Activated effector memory CD4-positive, alpha-beta T cell treated with anti-CD3 and anti-CD28 coated beads, Interleukin-2, amount 50 U/mL, for 16 hours (primary cell): ENCODE measurements around the gene ATP12A.

ENCODE experiments used
- DNase-seq: peaks from one replicate; pipeline ENCODE4 v3.0.0-alpha.2; 2020

The ATP12A gene

GRCh38 chr13:24738366-24738847, 58.2 kb downstream of the ATP12A start:
- DNase-seq, result no peak

DNA sequence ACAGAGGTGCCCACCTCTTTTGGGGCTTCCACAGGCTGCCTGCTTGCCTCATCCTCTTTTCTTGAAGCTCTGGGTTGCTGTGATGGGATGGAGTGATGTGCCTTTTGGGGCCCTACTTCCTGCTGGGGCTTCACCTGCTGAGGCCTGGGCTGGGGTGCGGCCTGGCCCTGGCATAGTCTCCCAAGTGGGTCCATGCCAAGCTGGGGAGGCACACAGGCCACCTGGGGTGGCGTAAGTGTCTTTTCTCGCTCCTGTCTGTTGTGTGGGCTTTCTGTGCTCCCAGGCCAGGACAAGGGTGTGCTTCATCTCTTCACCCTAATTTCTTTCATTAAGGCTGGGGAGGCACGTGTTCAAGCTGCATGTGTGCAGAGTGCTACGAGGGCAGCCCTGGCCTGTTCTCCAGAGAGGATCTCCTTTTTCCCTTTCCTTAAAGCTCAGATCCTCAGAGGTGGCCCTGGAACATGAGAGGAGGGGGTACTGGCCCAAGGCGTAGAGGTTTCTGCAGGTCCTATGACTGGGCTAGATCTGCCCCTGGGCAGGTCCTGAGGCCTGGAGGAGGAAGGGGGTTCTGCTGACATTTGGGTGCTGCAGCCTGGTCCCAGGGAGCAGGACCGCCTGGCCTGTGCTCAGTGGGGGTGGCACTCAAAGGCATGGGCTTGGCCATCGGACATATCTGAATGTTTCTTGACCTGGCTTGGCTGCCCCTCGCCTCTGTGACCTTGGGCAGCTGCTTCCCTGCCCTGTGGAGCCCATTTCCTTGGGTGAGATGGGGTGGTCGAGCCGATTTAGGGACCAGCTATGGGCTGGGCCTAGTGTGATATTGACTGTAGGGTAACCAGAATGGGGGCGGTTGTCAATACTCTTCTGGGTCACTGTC, 60.0 kb downstream of the ATP12A start:
- no peak for DNase-seq

DNA sequence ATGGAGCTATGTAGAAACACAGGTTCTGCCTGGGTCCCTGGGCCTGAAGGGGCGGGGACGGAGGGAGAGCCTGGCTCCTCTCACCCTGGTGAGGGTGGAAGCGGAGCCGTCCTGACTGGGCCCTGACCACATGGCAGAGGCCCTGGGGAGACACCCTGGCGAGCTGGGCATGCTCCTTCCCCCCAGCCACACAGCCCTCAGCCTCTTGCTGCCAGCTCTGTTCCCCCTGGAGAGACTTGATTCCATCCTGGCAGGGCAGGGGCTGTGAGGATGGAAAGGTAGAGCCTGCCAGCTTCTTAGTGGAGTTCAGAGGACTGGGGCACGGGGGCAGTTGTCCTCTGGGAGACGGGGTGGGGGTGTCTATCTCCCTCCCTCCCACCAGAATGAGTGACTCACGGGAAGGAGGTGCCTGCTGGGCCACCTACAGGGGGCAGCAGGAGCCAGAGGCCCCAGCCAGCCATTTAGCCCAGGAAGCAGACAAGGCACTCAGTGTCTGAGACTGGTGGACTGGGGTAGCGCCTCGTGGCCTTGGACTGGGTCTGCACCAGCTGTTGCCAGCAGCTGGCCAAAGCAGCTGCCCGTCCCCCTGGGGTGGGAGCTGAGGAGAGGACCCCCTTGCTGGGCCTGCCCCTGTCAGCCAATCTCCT, 60.9 kb downstream of the ATP12A start:
- DNase-seq, result no peak

DNA sequence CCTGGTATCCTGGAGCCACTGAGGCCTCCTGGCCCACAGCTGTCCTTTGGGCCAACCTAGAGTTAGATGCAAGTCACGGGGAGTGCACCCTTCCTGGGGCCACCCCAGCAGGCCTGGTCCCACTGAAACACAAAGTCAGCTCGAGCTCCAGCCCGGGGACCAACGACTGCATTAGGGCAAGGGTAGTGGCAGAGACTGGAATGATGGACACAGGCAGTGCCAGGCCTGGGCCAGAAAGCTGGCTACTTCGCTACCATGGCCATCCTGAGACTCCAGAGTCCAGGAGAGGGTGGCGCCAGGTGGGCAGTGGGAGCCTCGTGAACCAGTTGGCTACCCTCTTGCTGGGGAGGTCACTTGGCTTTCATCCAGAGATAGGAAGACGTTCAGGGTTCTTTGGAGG, 61.6 kb downstream of the ATP12A start:
- no peak for DNase-seq

DNA sequence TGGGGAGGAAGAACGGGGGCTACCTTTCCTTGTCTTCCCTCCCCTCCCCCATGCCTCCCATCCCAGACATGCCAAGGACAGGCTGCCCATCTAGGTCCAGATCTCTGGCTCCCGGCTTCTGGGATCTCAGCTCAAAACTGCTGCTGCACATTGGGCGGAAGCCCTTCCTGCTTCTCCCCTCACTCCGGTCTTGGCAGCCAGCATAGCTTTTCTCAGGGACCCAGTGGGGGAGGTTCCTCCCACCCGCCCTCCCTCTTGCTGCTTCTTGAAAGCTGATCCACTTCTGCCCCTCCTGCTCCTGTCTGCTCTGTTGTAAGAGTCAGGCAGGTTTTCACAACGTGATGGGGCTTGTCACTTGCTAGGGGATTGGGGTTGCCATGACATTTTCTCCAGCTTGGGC, 62.1 kb downstream of the ATP12A start:
- DNase-seq, result no peak

GRCh38 chr13:24742977-24743376, 62.8 kb downstream of the ATP12A start:
- DNase-seq, result no peak

- DNase-seq, result no peak
Observed at GRCh38 chr13:24744247-24744646, 64.0 kb downstream of the ATP12A start.

GRCh38 chr13:24745516-24745860, 65.3 kb downstream of the ATP12A start:
- no peak for DNase-seq

GRCh38 chr13:24745861-24746617, 65.8 kb downstream of the ATP12A start:
- DNase-seq, result no peak

DNA sequence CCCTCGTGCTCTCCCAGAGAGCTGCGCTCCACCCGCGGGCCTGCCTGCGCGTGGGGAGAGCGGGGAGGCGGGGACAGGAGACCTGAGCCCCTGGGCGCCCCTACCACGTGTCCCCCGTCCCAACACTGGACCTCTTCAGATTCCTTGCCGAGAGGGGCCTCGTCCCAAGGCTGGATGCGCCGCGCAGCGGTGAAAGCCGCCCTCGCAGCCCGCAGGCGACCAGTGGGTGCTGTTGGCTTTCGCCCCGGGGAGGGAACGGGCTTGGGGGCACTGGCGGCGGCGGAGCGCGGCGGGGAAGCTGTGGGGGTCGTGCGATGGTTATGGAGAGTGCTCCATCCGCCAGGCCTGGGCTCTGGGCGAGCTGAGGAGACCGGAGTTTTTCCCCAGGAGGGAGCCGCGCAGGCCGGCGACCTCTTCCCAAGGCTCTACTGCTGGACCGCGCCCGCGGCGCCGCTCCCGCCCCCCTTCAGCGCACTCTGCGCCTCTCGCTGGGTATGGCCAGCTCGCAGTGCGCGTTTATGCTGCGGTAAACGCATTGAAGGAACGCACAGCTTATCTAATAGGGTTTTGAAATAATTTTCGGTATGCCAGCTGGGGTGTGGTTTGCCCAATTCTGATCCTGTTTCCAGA, 66.5 kb downstream of the ATP12A start:
- no peak for DNase-seq

GRCh38 chr13:24747248-24748060, 67.2 kb downstream of the ATP12A start:
- no peak for DNase-seq

DNA sequence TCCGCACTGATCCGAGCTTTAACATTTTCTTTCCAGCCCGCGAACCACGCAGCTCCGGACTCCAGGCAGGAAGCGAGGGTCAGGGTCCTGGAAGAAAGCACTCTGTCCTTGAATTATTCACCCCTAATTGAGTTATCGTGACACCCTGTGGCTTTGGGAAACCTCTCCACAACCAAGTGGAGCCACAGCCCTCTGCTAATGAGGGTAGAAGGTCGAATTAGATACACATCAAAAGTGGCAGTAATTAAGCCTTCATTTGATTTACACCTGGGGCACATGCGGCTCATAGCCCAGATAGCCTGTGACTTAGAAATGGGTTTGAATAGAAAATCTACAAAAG, 67.8 kb downstream of the ATP12A start:
- no peak for DNase-seq

DNA sequence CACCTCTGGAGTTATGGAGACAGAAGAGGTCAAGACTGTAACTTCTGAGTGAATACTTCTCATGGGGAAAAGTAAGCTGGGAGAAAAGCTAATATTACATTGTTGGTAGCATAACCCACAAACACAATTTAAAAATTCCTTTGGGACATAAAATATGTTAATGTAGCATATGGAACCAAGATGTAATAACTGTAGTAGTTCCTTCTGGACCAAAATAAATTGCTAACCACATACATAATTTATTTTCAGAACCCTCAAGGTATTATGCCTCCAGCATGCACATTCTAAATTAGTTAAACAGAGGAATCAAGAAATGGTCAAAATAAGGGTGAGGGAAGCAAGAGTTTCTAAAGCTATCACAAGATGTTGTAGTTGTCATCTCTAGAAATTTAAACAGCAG, 79.0 kb downstream of the ATP12A start:
- no peak for DNase-seq
